Brain pericyte (primary cell): Measurements from ENCODE around the gene ADK.
"Not testable (repeated sequence)": the region's sequence is repeated elsewhere in the genome, so short reads cannot be mapped to it uniquely, and the experiment has no call there.

Experiments
- DNase-seq: peaks from one replicate; pipeline ENCODE4 v3.0.0-alpha.2; 2012; ENCODE audit warnings: low read depth, low spot score

ADK gene

GRCh38 chr10:74150990-74151878 is at the start of gene ADK:
TSS of gene ADK (plus strand) at chr10:74151221. CDS start at chr10:74151279, 58 bp downstream.
- peak; percentile 95 for DNase-seq

GRCh38 chr10:74103560-74104258 is 47.3 kb upstream of the ADK start:
- no peak for DNase-seq

GRCh38 chr10:74104480-74104879 is 46.5 kb upstream of the ADK start:
- DNase-seq, result no peak

DNA sequence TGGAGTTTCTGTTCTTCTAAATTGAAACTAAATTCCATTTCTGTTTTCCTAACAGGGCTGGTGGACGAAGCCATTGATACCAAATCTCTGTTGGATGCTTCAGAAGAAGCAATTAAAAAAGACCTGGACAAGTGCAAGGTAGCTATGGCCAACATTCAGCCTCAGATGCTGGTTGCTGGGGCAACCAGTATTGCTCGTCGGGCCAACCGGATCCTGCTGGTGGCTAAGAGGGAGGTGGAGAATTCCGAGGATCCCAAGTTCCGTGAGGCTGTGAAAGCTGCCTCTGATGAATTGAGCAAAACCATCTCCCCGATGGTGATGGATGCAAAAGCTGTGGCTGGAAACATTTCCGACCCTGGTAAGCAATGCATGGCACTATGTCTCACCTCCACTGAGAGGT is 46.0 kb upstream of the ADK start:
- no peak for DNase-seq

- no peak for DNase-seq
Observed at GRCh38 chr10:74107391-74107790, 43.6 kb upstream of the ADK start.

GRCh38 chr10:74109452-74109851 is 41.6 kb upstream of the ADK start:
- DNase-seq, result no peak

DNA sequence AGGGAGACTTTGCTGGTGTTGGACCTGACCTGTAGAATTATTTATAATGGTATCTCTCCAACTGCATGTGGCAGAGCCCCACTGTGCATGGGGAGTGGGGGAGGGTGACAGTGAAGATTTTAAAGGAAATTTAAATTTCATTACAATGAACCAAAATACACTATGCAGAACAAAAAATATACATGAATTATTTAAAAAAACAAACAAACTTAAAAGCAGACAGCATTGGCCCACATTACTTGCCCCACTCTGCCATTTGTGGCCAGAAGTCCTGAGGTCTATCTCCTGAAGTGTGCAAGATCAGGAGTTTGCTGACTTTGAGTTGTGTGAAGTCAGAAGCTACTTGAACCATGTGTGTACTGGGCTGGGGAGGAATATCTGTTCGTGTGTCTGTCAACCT is 40.9 kb upstream of the ADK start:
- no peak for DNase-seq

GRCh38 chr10:74111799-74112198 is 39.2 kb upstream of the ADK start:
- DNase-seq, result no peak

DNA sequence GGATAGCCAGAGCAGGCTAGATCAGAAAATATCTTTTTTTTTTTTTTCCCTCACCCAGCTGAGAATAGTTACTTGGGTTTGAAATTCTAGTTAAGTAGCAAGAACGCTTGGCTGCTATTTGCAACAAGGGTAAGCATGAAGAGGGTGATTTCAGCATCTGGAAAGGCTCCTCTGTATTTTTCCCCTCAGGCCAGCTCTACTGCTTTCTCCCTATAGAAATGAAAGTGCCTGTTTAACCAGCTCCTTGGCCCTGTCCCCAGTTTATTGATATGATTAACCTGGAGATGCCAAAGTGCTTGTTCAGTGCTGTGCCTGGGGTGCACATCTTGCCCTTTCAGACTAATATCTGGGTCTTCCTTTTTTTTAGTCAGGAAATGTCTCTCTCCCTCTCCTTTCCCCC is 37.5 kb upstream of the ADK start:
- no peak for DNase-seq

GRCh38 chr10:74114041-74114448 is 37.0 kb upstream of the ADK start:
- no peak for DNase-seq

GRCh38 chr10:74117738-74118137 is 33.3 kb upstream of the ADK start:
- no peak for DNase-seq

GRCh38 chr10:74118804-74119203 is 32.2 kb upstream of the ADK start:
- no peak for DNase-seq

DNA sequence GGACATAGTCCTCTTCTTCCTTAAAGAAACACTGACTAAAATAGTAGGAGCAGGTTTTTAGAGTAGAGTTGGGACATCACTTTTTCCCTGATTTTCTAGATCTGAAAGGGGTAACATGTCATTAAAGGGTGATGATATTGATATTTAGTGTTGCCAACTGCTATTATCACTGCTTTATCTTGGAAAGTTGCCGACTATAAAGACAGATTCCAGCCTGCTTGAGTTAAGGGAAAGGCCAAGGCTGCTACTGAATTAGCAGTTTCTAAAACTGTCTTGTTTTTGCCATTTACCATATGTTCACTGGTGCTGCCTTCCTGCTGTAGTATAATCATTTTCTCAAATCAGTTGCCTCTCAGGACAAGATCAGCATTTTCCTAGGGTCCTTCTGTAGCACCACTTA is 30.1 kb upstream of the ADK start:
- no peak for DNase-seq

- DNase-seq, result no peak
Observed at GRCh38 chr10:74121368-74121767, 29.7 kb upstream of the ADK start.

DNA sequence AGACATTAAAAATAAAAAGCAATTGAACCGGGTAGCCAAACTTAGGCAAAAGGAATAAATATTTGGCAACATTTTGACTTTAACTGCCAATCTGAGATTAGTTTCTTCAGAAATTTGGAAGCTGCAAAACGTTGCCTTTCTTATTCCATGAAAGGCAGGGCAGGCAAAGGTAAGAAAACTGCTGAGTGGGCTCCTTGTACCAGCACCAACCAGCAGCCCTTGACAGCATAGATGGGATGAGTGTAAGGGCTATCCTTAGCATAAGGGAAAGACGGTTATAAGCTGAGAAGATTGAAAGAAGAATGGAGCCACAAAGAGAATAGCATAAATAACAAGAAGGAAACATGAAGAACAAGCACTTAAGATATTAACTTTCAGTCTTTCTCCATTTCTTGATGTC is 29.0 kb upstream of the ADK start:
- no peak for DNase-seq

- no peak for DNase-seq
Observed at GRCh38 chr10:74123081-74123480, 27.9 kb upstream of the ADK start.

DNA sequence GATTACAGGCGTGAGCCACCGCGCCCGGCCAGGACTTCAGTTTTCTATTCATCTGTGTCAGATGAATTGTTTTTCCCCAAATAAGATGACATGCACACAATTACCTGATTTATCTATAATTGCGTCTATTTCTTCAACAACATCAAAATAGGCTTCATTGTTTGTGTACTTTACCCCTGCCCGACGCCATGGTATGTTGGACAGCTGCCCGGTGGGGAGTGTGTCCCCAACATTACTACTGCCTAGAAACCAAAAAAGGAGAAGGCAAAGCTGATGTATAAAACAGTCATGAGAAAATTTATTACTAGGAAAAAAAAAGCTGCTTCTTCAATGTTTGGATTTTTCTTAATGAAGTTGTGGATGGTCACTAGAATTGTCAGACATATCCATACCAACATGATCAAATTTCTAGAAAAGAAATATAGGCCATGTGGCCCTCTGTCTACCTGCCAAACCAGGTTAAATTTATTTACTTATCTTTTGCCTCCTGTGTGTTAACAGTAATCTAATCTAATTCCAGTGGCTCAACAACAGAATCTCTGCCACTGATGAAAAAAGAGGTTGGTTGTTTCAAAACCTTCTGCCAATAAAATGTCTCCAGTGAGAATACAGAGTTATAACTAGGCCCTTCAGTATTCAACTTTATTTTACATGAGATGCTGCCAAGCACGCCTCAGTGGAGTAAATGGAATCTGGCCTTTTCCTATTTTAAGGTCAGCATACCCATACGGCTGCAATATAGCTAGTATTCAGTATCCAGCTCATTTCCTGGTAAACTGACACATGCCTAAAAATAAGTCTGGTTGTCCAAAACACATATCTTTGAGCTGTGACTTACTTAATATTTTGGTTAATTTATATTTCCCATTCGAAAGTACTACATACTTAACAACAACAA is 16.8 kb upstream of the ADK start:
- DNase-seq, result no peak

GRCh38 chr10:74135452-74135851 is 15.6 kb upstream of the ADK start:
- DNase-seq, result no peak

GRCh38 chr10:74137992-74138391 is 13.0 kb upstream of the ADK start:
- DNase-seq, result no peak

DNA sequence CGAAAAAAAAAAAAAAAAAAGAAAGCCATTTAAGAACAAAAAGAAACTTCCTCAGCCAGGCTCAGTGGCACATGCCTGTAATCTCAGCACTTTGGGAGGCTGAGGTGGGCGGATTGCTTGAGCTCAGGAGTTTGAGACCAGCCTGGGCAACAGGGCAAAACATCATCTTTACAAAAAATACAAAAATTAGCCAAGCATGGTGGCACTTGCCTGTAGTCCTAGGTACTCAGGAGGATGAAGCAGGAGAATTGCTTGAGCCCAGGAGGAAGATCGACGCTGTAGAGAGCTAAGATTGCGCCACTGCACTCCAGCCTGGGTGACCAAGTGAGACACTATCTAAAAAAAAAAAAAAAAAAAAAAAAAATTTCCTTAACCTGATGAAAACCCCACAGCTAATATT is 12.4 kb upstream of the ADK start:
- not testable (repeated sequence) for DNase-seq

DNA sequence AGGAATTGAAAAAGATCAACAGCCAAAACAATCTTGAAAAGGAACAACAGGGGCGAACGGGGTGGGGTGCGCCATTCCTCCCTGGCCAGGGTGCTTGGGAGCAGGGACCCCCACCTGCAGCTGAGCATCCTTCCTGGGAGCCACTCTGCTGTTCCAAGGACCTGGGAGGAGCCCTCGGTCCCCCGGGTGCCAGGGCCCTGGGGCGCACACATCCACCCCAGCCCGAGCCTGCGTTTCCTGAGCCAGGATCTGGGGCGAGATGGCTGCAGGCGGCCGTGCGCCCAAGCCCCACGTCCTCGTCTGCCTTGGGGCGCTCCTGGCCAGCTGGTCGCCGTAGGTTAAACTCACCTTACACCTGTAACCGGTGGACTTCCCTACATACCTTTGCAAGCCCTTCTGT is 11.0 kb upstream of the ADK start:
- no peak for DNase-seq

DNA sequence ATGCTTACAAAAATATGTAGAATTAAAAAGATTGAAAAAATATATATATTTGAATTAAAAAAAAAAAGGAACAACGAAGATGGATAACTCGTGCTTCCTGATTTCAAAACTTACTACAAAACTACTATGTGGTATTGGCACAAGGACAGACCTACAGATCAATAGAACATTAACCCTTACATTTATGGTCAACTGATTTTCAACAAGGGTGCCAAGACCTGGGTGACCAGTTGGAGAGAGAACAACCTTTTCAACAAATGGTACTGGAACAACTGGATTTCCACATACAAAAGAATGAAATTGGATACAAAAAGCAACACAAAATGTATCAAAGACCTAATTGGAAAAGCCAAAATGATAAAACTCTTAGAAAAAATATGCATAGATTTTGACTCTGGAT is 10.5 kb upstream of the ADK start:
- no peak for DNase-seq
